GM21390 (cell line): Measurements from ENCODE around the gene NRXN2.
"Not testable (repeated sequence)": the region's sequence is repeated elsewhere in the genome, so short reads cannot be mapped to it uniquely, and the experiment has no call there.

ENCODE experiments used
- ATAC-seq: cut with Tn5 transposase; IDR thresholded peaks from one replicate; pipeline ENCODE4 v1.9.1; 2021; ENCODE audit not compliant: unreplicated experiment

The NRXN2 gene

DNA sequence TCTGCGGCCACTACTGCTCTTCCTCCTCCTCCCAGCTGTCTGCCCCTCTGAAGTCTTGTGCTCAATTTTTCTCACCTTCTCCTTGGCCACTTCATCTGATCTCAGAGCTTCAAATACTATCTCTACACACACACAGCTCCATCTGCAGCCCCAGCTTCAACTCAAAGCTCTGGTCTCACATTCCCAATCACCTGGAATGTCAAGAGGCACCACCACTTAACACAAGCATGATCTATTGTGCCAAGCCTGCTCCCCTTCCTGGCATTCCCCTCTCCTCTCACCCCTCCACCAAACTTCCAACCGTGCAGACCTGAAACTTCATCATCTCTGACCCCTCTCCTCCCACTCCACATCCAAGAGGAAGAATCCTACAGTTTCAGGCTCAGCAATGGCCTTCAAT lies 17.5 kb downstream of the NRXN2 start:
- no peak for ATAC-seq

DNA sequence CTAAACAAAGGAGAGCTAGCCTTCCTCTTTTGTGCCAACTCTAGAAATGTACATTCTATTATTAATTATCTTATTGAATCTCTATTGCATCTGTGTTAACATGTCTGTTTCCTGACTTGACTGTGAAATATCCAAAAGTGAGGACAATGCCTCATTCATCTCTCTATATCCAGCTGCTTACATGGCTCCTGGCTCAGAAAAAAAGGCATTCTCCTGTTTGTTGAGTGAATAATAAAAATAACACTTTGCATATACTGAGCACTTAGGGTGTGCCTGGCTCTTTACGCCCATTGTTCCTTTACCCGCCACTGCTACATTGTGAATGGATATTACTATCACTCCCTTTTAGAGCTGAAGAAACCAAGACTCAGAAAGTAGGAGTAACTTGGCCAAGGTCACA lies 19.9 kb downstream of the NRXN2 start:
- no peak for ATAC-seq

GRCh38 chr11:64701956-64702355 lies 21.0 kb downstream of the NRXN2 start:
- ATAC-seq = not testable (repeated sequence)

DNA sequence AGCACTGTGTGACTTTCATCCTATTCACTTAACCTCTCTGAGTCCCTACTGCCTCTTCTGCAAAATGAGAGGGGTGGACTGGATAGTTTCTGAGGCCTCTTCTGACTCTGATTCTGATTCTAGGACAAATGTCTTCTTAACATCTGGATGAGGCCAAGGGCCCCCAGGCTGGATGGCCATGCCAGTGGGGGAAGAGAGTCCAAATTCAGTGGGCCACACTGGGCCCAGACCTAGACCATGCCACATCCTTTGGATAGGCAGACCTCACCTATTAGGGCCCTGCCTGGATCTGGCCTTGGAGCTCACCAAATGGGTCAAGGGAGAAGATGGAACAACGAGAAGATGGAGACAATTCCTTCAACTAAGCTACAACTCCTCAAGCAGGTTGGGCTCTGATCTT lies 24.6 kb downstream of the NRXN2 start:
- no peak for ATAC-seq

DNA sequence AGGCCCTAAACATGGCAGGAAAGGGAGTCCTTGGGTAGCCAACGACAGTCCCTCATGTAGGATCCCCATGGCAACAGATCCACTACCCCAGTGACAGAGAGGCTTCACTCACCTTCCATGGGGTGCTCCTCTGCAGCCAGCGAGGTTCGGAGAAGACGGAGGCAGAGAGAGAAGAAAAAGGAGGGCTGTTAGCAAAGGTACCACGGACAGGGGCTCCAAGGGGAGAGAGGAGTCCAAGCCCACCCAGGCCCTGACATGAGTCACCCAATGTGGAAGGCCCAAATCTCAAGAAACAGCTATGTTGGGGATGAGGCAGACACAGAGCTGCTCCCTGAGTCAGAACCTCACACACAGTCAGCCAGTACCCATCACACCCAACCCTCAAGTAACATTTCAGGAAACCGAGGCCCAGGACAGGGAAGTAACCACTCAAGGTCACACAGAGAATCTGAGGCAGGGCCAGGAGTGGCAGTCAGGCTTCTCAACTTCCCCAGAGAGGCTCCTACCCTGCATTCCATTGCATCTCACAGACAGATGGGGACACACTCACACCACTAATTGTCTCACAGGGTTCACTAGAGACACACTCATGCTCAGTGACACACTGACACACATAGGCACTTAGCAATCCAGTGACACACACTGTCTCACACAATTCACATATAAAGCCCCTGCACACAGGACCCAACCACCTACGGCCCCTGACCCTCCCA lies 25.2 kb downstream of the NRXN2 start:
- no peak for ATAC-seq

GRCh38 chr11:64696045-64696444 lies 27.0 kb downstream of the NRXN2 start:
- ATAC-seq = no peak

GRCh38 chr11:64695548-64695947 lies 27.4 kb downstream of the NRXN2 start:
- ATAC-seq = no peak

DNA sequence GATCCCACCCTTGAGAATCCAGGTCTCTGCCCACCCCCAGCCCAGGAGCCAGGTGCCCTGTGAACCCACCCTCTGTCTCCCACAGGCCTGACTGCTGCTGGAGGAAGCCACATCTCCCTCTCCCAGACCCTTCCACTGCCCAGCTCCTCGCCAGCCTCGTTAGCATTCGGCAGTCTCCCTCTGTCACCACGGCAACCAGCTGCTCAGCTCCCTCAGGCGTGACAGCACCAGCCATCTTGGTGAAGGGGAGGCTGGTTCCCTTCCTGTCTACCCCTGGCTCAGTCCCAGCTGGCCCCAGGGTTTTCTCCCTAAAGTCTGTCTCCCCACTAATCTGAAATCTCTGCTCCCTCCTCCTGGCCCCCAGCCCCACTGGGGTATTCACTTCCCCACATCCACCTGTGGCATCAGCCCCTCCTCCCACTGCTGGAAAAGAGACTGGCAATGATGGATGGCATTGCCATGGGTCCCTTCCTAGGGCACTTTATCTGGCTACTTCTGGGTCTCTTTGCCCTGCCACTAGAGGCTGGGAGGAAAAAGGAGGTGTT lies 28.1 kb downstream of the NRXN2 start:
- ATAC-seq = no peak

DNA sequence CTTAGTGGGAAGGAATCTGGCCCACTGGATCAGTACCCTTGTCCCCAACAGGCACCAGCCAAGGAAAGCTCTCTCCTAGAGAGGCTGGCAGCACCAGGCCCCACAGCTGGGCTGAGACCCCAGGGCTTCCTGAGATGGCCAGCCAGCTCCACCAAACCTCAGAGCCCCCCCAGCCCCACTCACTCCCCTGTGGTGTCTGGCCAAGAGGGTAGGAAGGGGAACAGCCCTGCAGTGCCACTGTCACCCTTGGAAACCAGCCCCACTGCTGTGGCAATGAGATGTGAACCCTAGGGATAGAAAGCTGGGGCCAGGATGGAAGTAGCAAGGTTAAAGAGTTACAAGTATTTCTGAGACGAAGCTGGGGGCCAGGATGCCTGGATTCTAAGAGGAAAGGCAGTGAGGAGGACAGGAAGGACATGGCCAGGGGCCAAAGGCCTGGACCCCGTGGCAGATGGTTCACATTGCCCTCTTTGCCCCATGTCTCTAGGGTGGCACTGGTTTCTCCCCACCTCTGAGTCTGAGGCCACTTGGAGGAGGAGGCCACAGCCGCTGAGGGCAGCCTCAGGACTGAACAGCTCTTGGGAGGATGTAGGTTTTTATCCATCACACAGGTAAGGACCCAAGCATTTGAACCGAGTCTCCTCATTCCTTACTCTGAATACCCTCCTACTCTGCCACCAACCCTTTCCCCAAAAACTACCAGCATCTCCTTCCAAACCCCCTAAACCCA lies 28.8 kb downstream of the NRXN2 start:
- ATAC-seq = no peak

DNA sequence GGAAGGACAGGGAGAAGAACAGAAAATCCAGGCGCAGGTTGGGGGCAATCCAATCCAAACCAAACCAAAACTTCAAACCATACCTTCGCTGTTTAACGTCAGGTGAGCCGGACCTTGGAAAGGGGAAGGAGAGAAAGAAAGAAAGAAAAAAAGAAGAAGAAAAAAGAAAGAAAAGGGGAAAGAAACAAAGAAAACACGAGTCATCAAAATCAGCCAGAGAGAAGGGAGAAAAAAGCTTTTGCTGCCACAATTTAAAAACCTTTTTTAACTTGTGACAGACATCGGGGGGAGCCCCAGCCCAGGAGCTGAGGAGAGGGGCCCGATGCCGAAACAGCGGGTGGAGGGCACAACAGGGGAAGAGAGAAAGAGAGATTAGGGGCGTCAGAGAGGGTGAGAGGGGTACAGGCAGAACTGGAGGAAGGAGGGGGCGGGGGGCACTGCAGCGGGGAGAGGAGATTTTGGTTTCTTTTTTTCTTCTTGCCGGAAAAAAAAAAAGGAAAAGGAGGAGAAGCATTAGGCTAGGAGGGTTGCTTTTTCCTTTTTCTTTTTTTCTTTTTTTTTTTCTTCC lies 30.1 kb downstream of the NRXN2 start:
- ATAC-seq = no peak

GRCh38 chr11:64691543-64691942 lies 31.5 kb downstream of the NRXN2 start:
- no peak for ATAC-seq

GRCh38 chr11:64690235-64690634 lies 32.8 kb downstream of the NRXN2 start:
- ATAC-seq = no peak

DNA sequence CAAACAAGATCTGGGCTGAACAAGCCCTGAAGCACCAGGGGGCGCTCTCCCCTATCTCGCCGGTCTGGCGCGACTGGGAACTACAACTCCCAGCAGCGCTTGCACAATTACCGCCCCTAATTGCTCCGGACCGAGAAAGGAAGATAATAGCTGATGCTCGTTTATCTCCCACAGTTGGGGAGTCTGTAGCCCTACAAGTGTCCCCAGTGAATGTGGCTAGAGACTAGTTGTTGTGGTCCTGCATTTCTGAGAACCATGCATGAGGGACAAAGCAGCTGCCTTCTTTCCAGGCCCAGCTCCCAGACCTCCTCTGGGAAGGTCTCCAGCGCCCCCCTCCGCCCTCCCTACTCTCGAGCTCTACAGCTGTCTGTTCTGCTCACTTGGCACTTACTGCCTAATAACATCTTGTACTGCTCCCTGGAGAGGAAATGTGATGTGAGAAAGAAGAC lies 34.4 kb downstream of the NRXN2 start:
- ATAC-seq = no peak

GRCh38 chr11:64687643-64688533 lies 35.1 kb downstream of the NRXN2 start:
- ATAC-seq = no peak

GRCh38 chr11:64687204-64687603 lies 35.8 kb downstream of the NRXN2 start:
- ATAC-seq = no peak

DNA sequence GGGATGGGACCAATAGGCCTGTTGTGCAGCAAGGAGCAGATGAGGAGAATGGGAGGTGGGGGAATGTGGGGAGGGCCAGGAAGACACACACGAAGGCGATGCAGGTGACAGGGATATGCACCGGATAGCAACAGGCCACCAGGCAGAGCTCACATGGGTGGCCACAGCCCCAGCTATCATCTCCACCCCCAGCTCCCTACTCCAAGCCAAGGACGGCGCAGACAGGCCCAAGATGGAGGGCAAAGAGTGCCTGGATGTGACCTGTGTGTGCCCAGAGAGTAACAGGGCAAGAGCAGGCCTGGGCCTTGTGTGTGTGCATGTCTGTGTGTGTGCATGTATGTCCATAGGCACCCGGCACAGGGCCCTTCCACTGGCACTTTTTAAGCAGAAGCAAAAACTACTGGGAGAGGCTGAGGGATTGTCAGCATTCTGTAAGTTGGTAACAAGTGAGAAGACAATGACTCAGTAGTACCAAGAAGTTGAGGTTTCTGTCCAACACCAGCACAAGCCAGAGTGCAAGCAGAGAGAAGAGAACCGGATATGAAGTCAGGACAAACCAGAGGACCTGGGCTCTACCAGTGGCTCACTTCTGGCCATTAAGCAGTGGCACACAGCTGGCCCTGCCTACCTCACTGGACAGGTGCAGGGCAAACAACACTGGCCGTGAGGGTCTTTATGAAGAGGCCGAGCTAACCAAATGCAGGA lies 36.4 kb downstream of the NRXN2 start:
- no peak for ATAC-seq

DNA sequence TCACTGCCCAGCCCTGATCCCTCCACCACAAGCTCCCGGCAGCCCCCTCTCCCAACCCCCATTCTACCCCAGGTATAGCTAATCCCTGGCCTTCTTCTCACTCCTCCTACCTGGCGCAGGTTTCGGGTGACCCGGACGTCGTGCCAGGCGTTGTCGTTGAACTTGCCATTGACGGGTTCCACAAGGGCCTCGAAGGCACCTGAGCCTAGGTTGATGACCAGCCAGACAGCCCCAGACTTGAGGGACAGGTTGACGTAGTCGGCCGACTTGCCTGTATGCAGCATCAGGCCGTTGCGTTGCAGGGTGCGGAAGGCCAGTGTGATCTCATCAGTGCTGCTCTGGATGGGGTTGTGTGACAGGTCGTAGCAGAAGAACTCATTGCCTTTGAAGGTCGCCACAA lies 37.5 kb downstream of the NRXN2 start:
- ATAC-seq = no peak

GRCh38 chr11:64684357-64684756 lies 38.6 kb downstream of the NRXN2 start:
- no peak for ATAC-seq

DNA sequence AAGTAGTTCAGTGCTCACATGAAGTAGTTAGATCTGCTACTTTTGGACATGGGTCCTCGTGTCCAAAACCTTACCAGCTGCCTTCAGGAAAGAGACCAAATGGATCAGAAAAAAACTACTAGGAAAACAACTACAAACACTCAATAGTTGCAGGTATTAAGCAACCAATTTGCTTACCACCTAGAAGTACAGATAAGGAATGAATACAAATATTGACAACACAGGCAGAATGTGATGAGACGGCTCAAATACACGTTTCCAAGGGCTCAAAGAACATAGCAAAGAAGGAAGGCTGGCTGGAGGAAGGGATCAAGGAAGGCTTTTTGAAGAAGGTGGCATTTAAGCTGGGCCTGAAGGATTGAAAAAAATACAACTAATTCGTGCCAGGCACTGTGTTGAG lies 41.8 kb downstream of the NRXN2 start:
- no peak for ATAC-seq

DNA sequence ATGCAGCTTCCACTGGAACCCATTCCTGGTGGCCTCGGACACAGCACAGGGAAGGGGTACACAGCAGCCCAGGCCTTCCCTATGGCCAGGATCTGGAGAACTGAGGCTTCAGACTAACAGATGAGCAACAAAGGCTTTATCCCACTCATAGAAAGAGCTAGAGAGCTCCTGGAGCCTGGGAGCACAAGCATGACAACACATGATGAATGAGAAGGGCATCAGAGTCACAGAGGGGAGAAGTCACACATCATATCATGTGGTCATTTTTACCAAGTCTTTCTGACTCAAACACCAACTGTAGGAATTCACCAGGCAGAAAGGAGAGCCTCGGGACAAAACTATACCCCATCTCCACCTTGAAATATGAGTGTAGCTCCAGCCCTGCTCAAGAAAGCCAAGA lies 43.2 kb downstream of the NRXN2 start:
- no peak for ATAC-seq
